Dedifferentiated amniotic fluid mesenchymal stem cell (primary cell): ENCODE measurements around the gene MSANTD7.
"Not testable (repeated sequence)": the region's sequence is repeated elsewhere in the genome, so short reads cannot be mapped to it uniquely, and the experiment has no call there.

Source experiments
- DNase-seq: peaks from one replicate; pipeline ENCODE4 v3.0.0-alpha.2; 2016; ENCODE audit errors: extremely low spot score

MSANTD7 gene

DNA sequence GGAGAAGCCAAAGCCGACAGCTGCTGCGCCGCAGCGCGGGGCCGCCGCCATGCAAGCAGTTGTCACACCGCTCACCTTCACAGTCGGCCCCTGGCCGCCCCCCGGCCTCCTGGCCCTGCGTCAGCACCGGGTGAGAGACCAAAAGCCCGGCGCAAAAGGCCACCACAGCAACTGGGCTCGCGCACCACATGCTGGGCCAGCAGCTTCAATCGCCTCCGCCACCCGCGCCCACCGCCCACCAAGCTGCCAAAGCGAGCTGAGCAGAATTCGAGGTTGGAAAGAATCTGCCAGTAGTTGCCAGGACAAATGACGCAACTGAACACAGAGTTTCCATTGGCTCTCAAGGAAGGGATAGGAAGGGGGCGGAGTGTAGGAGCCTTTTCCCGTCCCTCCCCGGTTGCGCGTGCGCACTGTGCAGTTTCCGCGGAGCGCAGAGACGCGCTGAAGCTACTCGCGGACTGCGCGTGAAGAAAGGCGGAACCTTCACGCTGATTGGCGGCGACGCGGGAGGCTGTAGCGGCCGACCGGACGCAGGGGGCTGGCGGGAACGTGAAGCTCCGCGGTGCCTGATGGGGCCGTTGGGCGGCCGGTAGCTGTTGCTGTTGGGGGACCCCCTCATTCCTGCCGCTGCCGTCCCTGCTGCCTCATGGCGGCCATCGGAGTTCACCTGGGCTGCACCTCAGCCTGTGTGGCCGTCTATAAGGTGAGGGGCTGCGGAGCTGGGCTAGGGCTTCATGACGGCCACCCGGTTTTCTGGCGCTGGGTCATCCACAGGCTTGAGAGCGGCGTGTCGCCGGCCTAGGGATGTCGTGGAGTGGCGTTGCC is at the start of gene MSANTD7, which contains the start of the genes CDNF and HSPA14:
TSS of gene MSANTD7 (plus strand) at position 550 of the 825 bp plus-strand sequence. CDS start 3,979 bp downstream, outside the sequence.
TSS of gene CDNF (minus strand) at position 281 of the 825 bp plus-strand sequence. CDS start at position 190, 91 bp downstream.
TSS of gene HSPA14 (plus strand) at position 550 of the 825 bp plus-strand sequence. CDS start at position 647, 97 bp downstream.
- DNase-seq = peak; percentile 99

- DNase-seq = no peak
Observed at GRCh38 chr10:14798636-14799035, 39.5 kb upstream of the MSANTD7 start.

- DNase-seq = no peak
Observed at GRCh38 chr10:14800397-14800796, 37.7 kb upstream of the MSANTD7 start.

DNA sequence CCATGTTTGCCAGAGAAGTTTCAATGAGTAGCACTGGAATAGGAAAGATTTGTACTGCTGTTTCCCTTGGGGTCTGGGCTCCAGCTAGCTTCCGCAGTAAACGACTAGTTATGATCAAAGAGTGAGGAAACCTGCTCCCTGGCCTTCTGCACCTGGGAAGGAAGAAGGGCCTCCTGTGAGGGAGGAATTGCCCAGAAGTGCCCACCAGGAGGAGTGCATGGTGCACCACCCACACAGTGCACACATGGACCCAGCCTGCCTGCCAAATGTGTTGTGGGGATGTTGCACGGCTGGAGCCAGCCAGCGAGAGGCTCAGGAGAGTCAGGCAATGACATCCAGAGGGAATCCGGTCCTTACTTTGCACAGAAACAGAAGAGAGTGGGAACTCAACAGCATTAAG is 36.4 kb upstream of the MSANTD7 start:
- no peak for DNase-seq

GRCh38 chr10:14803827-14804226 is 34.3 kb upstream of the MSANTD7 start:
- DNase-seq = no peak

- DNase-seq = no peak
Observed at GRCh38 chr10:14806318-14806717, 31.8 kb upstream of the MSANTD7 start.

DNA sequence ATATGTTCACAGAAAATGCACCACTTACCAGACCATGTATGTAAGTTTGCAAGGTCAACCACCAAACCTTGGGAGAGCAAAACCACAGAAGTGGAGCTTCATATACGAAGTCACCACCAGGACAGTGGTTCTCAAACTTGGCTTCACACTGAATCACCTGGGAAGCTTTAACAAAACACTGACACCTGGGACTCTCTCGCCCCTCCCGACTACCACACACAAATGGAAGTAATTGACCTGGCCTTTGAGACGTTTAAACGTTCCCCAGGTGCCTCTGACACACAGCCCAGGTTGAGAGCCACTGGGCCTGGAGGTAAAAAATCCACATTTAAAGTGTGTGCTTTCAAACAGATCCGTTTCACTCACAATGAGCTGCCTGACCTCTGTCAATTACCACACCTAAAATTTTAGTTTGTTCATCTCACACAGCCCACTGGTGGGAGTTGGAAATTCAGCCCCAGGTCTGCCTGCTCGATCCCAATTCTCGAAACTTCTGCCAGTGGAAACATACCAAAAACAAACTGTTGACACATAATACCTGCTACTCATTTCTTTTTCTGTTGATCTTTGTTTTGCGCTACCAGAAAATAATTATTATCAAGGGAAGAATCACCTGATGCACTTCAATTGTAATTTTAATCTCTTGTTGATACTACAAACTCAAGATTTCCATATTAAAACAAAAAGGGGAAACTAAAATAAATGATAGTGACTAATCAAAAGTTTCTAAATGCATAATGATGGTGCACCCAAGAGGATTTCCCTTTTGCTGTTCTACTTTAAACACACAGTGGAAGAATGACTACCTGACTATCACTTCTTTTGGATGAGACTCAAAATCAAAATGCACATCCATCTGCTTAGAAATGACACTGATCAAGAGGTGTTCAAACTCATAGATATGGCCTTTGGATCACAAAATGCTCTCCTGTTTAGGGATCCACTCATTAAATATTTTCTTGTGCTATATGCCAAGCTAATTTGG is 26.8 kb upstream of the MSANTD7 start:
- DNase-seq = no peak

DNA sequence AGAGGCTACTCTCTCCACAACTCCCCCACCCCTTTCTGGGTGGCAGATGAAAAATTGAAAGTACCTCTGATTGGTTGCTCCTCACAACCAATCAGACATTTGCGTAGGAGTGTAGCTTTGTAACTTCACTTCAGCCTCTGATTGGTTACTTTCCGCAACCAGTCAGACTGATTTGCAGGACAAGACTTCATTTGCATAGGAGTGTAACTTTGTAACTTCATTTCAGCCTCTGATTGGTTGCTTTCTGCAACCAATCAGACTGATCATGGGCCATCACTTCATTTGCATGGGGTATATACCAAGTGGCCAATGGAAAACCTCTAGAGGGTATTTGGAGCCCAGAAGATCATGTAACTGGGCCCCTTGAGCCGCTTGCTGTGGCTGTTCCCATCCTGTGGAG is 25.8 kb upstream of the MSANTD7 start:
- DNase-seq = no peak

DNA sequence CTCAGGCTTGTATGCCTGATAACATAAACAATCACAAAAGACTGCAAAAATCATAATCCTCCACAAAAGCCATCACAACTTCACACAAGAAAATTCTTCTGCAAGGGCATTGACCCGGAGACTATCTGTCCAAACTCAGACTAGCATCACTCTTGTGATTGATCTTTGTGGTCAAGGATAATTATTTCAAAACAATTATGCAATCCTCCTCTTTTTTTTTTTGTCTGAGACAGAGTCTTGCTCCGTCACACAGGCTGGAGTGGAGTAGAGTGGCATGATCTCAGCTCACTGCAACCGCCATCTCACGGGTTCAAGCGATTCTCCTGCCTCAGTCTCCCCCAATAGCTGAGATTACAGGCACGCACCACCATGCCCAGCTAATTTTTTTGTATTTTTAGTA is 22.4 kb upstream of the MSANTD7 start:
- DNase-seq = no peak

GRCh38 chr10:14816717-14817116 is 21.4 kb upstream of the MSANTD7 start:
- DNase-seq = not testable (repeated sequence)

GRCh38 chr10:14820010-14820774 is 17.9 kb upstream of the MSANTD7 start:
- peak; percentile 82 for DNase-seq

DNA sequence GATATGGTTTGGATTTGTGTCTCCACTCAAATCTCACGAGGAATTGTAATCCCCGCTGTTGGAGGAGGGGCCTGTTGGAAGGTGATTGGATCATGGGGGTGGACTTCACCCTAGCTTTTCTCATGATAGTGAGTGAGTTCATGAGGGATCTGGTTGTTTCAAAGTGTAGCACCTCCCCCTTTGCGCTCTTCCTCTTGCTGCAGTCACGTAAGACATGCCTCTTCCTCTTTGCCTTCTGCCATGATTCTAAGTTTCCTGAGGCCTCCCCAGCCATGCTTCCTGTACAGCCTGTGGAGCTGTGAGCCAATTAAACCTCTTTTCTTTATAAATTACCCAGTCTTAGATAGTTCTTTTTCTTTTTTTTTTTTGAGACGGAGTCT is 17.3 kb upstream of the MSANTD7 start:
- DNase-seq = no peak

GRCh38 chr10:14821635-14822375 is 16.3 kb upstream of the MSANTD7 start:
- DNase-seq = no peak

DNA sequence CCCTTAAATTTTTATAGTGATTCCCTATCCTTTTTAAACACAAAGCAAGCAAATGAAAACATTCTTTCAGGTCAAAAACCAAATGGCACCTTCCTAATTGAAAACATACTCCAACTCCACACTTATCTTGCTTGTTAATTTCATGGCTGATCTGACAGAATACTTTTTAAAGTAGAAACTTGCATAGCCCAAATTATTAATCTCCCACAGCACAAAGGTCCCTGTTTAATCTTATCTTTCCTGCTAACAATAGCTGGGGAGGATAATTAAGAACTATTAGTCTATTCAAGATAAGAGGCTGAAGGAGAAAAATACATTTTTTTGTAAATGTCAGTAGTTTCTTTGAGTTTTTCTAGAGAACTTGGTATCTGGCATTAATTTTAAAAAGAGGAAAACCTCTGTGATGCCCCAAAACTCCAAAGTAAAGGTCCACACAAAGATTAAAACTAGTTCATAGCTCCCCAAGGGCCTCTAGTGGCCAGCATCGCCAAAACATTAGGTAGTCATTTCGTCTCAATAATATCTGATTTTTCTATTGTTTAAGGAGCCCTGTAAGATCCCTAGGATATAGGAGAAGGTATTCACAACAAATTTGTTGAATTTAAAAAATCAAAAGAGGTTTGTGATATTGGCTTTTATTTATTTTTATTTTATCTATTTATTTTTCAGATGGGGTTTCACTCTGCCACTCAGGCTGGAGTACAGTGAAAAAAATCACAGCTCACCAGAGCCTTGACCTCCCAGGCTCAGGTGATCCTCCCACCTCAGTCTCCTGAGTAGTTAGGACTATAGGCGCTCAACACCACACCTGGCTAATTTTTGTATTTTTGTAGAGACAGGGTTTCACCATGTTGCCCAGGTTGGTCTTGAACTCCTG is 15.0 kb upstream of the MSANTD7 start:
- DNase-seq = peak; percentile 59

DNA sequence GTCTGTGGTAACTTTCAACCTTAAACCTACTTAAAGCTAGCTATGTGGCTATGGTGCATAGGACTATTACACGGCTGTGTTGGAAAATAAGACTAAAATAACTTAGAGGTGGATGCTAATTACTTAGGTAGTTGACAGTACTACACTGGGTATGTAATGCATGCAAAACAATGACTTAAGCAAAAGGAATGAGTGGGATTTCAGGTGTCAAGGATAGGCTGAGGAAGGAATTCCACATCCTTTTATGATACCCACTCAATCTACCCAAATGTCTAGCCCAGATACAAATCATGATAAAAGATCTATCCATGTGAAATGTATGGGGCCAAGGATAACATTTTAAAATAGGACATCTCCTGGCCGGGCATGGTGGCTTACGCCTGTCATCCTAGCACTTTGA is 14.1 kb upstream of the MSANTD7 start:
- DNase-seq = no peak

- DNase-seq = no peak
Observed at GRCh38 chr10:14826076-14826829, 11.9 kb upstream of the MSANTD7 start.

DNA sequence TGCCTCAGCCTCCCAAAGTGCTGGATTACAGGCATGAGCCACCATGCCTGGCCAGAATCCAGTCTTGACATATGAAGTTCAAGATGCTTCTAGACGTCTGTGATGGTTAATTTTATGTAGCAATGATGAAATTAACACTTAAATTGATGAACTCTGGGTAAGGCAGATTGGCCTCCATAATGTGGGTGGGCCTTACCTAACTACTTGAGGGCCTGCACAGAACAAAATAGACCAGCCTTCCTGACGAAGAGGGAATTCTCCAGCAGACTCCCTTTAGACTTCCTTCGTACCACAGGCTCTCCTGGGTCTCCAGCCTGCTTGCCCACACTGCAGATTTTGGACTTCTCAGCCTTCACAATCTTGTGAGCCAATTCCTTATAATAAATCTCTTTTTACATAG is 5.0 kb upstream of the MSANTD7 start:
- DNase-seq = no peak

GRCh38 chr10:14836208-14836607 is 1.9 kb upstream of the MSANTD7 start:
- DNase-seq = no peak
